ENCODE data around the gene TMEM218. TPM values are rescaled to one million over a fixed set of nuclear protein-coding genes. Genes with fewer than 3 reads are reported as not detected.

The TMEM218 gene
- total and polyA plus RNA-seq, 8 donors, result 5.6 to 27.1 (median 10.0) TPM

DNA sequence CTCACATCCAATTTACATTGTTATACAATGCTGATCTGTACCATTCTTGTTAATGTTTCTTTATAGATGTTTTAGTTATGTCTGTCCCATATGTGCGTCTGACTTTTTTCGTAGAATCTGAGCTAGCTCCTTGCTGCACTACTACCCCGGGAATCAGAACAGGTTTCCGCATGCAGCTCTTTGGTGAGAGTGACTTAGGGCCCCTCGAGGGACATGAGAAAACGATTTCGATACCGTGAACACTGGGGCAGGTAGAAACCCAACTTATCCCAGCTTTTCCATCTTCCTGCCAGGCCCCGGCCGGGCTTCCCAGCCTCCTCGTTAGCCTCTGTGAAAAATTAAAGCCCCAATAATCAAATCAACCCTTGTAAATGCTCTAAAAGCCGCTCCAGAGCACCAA, 29.8 kb upstream of the TMEM218 start:
- DNase-seq, result no peak
- WGBS, 2 donors, result 46 to 54% methylated on average over 12 of the region's 12 CpGs
- peaks cover 0 to 6% (median 0%) of the 10 kb centered on the region in 4 donors for H3K27me3 ChIP-seq
- no peak overlapping the region for H3K27ac ChIP-seq
- no peak for FAIRE-seq
- no peak for ATAC-seq
- intact Hi-C loops (cut with DNase I), result loop anchor here in 2 of 3 donors (5.0 to 10.0 kb wide), 2 partner anchors 174 to 176 kb away; no protein-coding TSS in a partner anchor
- H3K9me3 ChIP-seq, result no peaks in the 10 kb centered on the region
- H3K4me3 ChIP-seq, result no peak overlapping the region
- H3K4me1 ChIP-seq, result no peaks in the 10 kb centered on the region
- no peaks in the 10 kb centered on the region for H3K36me3 ChIP-seq
- TF ChIP-seq, protein P1, sequence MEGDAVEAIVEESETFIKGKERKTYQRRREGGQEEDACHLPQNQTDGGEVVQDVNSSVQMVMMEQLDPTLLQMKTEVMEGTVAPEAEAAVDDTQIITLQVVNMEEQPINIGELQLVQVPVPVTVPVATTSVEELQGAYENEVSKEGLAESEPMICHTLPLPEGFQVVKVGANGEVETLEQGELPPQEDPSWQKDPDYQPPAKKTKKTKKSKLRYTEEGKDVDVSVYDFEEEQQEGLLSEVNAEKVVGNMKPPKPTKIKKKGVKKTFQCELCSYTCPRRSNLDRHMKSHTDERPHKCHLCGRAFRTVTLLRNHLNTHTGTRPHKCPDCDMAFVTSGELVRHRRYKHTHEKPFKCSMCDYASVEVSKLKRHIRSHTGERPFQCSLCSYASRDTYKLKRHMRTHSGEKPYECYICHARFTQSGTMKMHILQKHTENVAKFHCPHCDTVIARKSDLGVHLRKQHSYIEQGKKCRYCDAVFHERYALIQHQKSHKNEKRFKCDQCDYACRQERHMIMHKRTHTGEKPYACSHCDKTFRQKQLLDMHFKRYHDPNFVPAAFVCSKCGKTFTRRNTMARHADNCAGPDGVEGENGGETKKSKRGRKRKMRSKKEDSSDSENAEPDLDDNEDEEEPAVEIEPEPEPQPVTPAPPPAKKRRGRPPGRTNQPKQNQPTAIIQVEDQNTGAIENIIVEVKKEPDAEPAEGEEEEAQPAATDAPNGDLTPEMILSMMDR (IDR thresholded peaks at IDR 0.05), result no peak

DNA sequence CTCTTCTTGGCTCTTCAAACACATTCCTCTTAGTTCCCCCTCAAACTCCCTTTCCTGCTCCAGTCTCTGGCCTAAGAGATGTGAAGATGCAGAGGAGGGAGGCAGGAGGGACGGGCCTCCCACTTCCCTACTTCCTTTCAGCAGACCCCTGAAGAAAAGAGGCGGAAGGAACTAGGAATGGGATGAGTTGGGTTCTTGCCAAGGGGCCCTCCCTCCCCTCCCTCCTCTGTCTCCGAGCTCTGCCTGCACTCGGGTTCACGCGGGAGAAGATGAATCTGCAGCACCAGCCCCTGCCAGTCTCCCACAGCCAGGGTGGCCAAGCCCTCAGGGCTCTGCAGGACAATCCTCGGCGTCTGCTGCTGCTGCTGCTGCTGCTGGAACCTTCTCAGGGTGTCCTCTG, 28.8 kb upstream of the TMEM218 start:
- 36 to 39% methylated on average over 6 to 8 of the region's 8 CpGs for WGBS, 2 donors
- intact Hi-C loops (cut with DNase I), result loop anchor here in 2 of 3 donors (5.0 to 10.0 kb wide), 2 partner anchors 173 to 175 kb away; no protein-coding TSS in a partner anchor
- Histone ChIP-seq H3K36me3 (no peaks in the 10 kb centered on the region), H3K9me3 (no peaks in the 10 kb centered on the region), H3K4me3 (no peak overlapping the region), H3K27ac (no peak overlapping the region), H3K4me1 (no peaks in the 10 kb centered on the region), H3K27me3 (peaks cover 0 to 6% (median 0%) of the 10 kb centered on the region in 4 donors)
- TF ChIP-seq, protein P1 (IDR thresholded peaks at IDR 0.05), result no peak
- DNase-seq (no peak), ATAC-seq (no peak), FAIRE-seq (no peak)

DNA sequence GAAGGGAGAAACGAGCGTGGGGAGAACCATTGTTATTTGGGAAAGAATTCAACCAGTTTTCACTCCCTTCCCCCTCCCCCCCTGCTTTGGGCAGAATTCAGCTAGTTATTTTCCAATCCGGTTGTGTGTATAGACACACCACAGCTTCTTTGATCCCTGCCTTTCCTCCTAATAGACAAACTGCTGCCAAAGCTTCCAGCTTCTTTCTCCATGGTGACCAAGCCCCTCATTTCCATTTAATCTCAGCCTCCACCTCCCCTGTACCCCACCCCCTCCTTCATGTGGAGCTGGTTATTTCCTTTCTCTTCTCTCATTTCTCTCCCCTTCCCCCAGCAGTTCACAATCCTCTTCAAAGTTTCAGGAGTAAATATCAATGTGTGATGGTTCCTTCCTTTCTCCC, 28.4 kb upstream of the TMEM218 start:
- 63 to 68% methylated on average over 3 of the region's 3 CpGs for WGBS, 2 donors
- Histone ChIP-seq H3K36me3 (no peaks in the 10 kb centered on the region), H3K27me3 (peaks cover 0 to 6% (median 0%) of the 10 kb centered on the region in 4 donors), H3K4me3 (no peak overlapping the region), H3K27ac (no peak overlapping the region), H3K4me1 (no peaks in the 10 kb centered on the region), H3K9me3 (no peaks in the 10 kb centered on the region)
- no peak for ATAC-seq
- TF ChIP-seq, protein P1 (IDR thresholded peaks at IDR 0.05), result no peak
- FAIRE-seq, result no peak
- DNase-seq, result no peak
- intact Hi-C loops (cut with DNase I), result loop anchor here in 2 of 3 donors (5.0 to 10.0 kb wide), 2 partner anchors 172 to 175 kb away; no protein-coding TSS in a partner anchor

DNA sequence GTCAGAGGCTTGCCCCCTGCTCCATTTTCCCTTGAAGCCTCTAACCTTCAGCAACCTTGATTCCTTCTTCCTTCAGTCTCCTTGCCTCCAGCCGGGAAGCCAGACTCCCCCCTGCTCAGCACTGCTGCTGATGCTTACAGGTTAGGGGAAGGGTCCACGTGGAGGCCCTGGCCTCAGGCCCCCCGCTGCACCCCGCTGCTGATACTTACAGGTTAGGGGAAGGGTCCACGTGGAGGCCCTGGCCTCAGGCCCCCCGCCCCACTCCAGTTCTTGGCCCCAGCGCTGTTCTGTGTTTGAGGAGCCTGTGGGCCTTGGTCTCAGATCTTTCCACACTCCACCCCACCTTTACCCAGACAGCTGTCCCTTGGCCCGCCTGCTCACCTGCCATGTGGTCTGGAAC, 27.5 kb upstream of the TMEM218 start:
- TF ChIP-seq, protein P1 (IDR thresholded peaks at IDR 0.05), result no peak
- H3K4me1 ChIP-seq, result no peaks in the 10 kb centered on the region
- DNase-seq, result no peak
- H3K4me3 ChIP-seq, result no peak overlapping the region
- peaks cover 0 to 6% (median 0%) of the 10 kb centered on the region in 4 donors for H3K27me3 ChIP-seq
- 74 to 89% methylated on average over 8 of the region's 8 CpGs for WGBS, 2 donors
- H3K27ac ChIP-seq, result no peak overlapping the region
- no peak for ATAC-seq
- H3K36me3 ChIP-seq, result no peaks in the 10 kb centered on the region
- intact Hi-C loops (cut with DNase I), result no loop called here
- H3K9me3 ChIP-seq, result no peaks in the 10 kb centered on the region
- FAIRE-seq, result no peak

DNA sequence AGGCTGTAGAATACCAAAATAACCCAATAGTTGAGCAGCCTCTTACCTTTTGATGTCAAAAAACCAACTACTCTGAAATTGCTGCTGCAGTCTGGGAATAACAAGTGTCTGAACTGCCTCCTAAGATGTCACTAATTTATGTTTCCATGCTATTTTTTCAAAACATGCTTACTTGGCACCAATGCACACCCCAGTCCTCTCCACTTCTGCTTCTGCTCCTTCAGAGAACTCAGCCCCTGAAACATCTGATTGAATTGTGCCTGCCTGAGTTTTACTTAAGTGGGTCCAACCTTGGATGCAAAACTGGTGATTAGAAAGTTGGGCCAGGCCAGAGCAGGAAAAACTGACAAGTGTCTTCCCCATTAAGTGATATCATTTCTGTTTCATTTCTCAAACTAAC, 24.6 kb upstream of the TMEM218 start:
- H3K9me3 ChIP-seq, result no peaks in the 10 kb centered on the region
- no peak overlapping the region for H3K27ac ChIP-seq
- peaks cover 0 to 2% (median 0%) of the 10 kb centered on the region in 4 donors for H3K27me3 ChIP-seq
- intact Hi-C loops (cut with DNase I), result no loop called here
- no peak for DNase-seq
- no peaks in the 10 kb centered on the region for H3K36me3 ChIP-seq
- ATAC-seq, result no peak
- FAIRE-seq, result no peak
- no peaks in the 10 kb centered on the region for H3K4me1 ChIP-seq
- no peak overlapping the region for H3K4me3 ChIP-seq
- TF ChIP-seq, protein P1 (IDR thresholded peaks at IDR 0.05), result no peak

Data from pancreas (tissue), 10 donors.